Activated T-cell treated with anti-CD3 and anti-CD28 coated beads, Interleukin-2, amount 50 U/mL, for 48 hours (primary cell): ENCODE results near the gene CER1.

ENCODE experiments used
- DNase-seq, 2 experiments: peaks; one replicate each; pipeline ENCODE4 v3.0.0-alpha.2; 2020

Gene CER1

GRCh38 chr9:14722391-14723035 is at the start of gene CER1:
Gene CER1, minus strand, starts transcription at chr9:14722733. Its CDS starts 61 bp downstream, at chr9:14722672.
- DNase-seq: no peak

- no peak for DNase-seq
Measured at GRCh38 chr9:14770592-14770991, 48.1 kb upstream of the CER1 start.

- DNase-seq: no peak
Measured at GRCh38 chr9:14769230-14769571, 46.7 kb upstream of the CER1 start.

GRCh38 chr9:14768405-14769229 is 46.1 kb upstream of the CER1 start:
- DNase-seq: peak in 1 of 2 experiments; percentile 18

- no peak for DNase-seq
Measured at GRCh38 chr9:14766299-14766698, 43.8 kb upstream of the CER1 start.

- no peak for DNase-seq
Measured at GRCh38 chr9:14761584-14761983, 39.1 kb upstream of the CER1 start.

- no peak for DNase-seq
Measured at GRCh38 chr9:14760060-14760459, 37.5 kb upstream of the CER1 start.

- DNase-seq: no peak
Measured at GRCh38 chr9:14756291-14756690, 33.8 kb upstream of the CER1 start.

GRCh38 chr9:14752871-14753270 is 30.3 kb upstream of the CER1 start:
- DNase-seq: no peak

- no peak for DNase-seq
Measured at GRCh38 chr9:14752271-14752670, 29.7 kb upstream of the CER1 start.

- DNase-seq: no peak
Measured at GRCh38 chr9:14750821-14751220, 28.3 kb upstream of the CER1 start.

GRCh38 chr9:14749741-14750211 is 27.2 kb upstream of the CER1 start:
- no peak for DNase-seq

GRCh38 chr9:14748373-14748772 is 25.8 kb upstream of the CER1 start:
- DNase-seq: no peak

GRCh38 chr9:14747111-14747510 is 24.6 kb upstream of the CER1 start:
- DNase-seq: no peak

GRCh38 chr9:14746626-14747025 is 24.1 kb upstream of the CER1 start:
- DNase-seq: no peak

GRCh38 chr9:14744768-14745167 is 22.2 kb upstream of the CER1 start:
- no peak for DNase-seq

- DNase-seq: no peak
Measured at GRCh38 chr9:14741369-14741768, 18.8 kb upstream of the CER1 start.

- no peak for DNase-seq
Measured at GRCh38 chr9:14733133-14733532, 10.6 kb upstream of the CER1 start.

GRCh38 chr9:14731294-14731981 is 8.9 kb upstream of the CER1 start:
- DNase-seq: no peak

GRCh38 chr9:14730461-14730898 is 7.9 kb upstream of the CER1 start:
- no peak for DNase-seq

GRCh38 chr9:14723301-14723700 is 768 bp upstream of the CER1 start:
- no peak for DNase-seq

GRCh38 chr9:14719231-14719923 is 3.2 kb downstream of the CER1 start:
- no peak for DNase-seq

GRCh38 chr9:14715102-14715501 is 7.4 kb downstream of the CER1 start:
- DNase-seq: no peak
